Measurements from ENCODE around the gene GPR17.

GPR17 gene

DNA sequence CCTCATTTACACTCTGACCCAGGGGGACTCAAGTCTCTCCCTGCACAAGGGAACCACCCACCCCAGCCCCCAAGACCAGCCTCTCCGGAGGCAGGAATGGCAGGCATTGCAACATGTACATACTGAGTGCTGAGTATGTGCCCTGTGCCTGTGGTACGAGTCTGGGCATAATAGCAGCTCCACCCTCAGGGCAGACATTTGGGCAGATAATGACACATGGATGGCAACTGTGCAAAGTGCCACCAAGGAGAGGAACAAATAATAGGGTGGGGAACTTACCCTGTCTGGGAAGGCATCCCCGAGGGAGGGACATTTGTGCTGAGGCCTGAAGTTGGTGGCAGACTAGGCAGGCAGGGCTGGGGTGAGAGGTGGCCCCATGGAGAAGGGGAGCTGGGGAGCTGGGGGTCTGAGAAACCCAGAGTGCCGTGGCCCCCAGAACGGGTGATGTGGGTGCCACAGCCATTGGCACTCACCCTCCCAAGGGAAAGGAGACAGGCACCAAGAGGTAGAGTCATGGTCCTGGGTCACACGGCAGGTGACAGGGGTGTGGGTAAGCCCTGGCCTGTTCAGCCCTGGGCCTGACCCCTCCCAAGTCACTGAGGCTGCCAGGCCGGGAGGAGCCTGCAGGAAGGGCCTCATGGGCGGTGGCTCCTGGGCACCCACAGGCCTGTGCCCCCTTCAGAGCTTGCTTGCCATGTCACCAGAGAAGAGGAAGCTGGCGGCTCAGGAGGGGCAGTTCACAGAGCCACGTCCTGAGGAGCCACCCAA is 15.7 kb upstream of the GPR17 start:
- no peak for DNase-seq

- DNase-seq: no peak
Observed at GRCh38 chr2:127630864-127631540, 15.0 kb upstream of the GPR17 start.

- DNase-seq: no peak
Observed at GRCh38 chr2:127631541-127631996, 14.4 kb upstream of the GPR17 start.

GRCh38 chr2:127631997-127632581 is 13.9 kb upstream of the GPR17 start:
- DNase-seq: no peak

GRCh38 chr2:127632592-127633489 is 13.1 kb upstream of the GPR17 start:
- DNase-seq: no peak

- DNase-seq: no peak
Observed at GRCh38 chr2:127633556-127634065, 12.3 kb upstream of the GPR17 start.

DNA sequence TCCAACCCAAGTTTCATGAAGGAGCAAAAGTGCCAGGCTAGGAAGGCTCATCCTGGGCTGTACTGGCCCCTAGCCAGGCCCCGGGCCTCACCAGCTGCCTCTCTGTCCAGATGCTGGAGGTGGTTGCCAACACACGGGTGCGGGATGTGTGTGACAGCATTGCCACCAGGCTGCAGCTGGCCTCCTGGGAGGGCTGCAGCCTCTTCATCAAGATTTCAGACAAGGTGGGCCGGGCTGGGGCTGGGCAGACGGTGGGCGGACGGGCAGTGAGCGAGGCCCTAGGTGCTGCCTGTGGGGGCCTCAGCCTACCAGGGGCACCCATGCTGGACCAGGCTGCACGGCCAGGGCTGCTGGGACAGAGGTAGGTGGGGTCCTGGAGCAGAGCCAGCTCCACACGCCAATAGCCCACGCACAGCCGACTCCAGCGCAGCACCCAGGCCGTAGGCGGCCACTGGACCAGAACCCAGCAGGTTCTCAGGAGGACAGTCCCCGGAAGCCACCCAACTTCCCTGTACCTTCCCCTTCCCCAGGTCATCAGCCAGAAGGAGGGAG is 11.8 kb upstream of the GPR17 start:
- no peak for DNase-seq

DNA sequence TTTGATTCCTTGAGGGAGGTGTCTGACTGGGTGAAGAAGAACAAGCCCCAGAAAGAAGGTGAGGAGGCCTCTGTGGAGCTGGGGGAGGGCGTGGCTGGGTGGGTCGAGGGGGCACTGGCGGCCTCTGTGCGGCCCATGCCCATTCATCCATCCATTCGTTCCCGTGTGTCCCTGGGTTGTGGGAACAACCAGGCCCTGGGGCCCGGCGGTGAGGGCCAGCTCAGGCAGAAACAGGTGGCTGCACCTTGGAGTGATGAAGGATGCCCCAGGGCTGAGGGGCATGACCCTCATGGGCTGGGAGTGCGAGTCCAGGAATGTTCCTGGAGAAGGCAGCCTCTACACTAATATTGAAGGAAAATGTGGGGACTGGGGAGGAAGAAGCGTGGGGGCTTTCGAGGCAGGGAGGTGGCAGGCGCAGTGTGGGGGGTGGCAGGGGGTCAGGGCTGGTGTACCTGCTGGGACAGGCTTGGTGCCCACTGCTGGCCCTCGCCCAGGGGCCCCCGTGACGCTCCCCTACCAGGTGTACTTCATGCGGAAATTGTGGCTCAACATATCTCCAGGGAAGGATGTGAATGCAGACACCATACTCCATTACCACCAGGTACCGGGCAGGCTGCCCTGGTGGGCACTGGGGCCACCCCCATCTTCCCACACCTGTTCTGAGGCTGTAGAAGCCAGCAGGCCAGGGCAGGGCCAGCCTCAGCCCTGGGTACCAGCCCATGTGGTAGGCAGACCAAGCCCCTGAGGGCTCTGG is 11.2 kb upstream of the GPR17 start:
- no peak for DNase-seq

DNA sequence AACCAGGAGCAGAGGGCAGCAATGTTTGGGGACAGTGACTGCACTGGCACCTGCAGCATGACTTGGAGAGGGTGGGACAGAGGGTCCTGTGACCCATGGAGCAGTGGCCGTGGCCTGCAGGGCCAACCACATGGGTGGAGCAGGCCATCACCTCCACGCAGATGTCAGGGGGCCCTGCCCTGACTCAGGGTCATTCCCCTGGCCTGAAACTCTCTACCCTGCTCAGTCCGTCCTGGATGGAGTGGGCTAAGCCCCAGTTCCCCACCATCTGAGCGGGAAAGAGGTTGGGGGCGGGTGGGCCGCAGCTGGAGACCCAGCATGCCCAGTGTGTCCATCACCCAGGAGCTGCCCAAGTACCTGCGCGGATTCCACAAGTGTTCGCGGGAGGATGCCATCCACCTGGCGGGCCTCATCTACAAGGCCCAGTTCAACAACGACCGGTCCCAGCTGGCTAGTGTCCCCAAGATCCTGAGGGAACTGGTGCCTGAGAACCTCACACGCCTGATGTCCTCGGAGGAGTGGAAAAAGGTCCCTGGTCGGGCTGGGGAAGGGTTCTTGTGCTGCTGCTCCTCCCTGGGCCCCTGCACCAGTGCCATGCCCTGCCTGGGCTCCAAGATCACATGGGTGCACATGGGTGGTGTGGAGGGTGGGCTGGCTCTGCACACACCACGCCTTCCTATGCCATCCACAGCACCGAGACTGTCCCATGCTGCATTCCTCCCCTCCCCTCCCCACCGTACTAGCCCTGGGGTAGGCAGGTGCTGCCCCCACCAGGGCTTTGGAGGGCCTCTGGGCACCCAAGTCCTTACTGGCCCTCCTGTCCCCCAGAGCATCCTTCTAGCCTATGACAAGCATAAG is 10.3 kb upstream of the GPR17 start:
- no peak for DNase-seq

DNA sequence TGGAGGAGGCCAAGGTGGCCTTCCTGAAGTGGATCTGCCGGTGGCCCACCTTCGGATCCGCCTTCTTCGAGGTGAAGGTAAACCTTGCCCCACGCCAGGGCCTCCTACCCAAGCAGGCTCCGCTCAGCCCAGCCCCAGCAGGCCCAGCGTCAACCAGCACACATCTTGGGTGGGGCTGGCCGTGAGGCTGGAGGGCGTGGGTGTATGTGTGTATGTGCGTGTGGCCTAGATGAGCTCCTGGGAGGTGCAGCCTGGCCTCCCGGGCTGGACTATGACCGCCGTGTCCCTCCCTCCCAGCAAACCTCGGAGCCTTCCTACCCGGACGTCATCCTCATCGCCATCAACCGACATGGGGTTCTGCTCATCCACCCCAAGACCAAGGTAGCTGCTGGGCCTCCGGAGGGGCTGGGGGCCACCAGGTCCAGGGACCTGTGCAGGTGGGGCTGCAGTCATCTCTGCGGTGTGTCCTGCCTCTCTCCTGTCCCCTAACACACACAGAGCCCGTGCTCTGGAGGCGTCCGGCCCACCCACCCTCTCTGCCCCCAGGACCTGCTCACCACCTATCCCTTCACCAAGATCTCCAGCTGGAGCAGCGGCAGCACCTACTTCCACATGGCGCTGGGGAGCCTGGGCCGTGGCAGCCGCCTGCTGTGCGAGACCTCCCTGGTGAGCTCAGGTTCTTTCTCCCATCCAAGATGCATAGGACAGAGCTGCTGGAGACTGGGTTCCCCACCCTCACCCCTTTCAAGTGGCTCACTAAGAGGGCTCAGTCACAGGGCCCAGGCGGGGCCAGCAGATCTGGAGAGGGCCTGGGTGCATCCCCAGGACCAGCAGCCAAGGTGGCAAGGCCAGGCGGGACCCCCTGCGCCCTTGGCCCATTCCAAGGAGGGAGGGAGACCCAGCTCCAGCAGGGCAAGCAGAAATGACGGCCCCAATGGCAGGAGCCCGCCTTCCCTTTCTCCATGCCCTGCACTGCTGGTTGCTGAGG is 9.4 kb upstream of the GPR17 start:
- no peak for DNase-seq

DNA sequence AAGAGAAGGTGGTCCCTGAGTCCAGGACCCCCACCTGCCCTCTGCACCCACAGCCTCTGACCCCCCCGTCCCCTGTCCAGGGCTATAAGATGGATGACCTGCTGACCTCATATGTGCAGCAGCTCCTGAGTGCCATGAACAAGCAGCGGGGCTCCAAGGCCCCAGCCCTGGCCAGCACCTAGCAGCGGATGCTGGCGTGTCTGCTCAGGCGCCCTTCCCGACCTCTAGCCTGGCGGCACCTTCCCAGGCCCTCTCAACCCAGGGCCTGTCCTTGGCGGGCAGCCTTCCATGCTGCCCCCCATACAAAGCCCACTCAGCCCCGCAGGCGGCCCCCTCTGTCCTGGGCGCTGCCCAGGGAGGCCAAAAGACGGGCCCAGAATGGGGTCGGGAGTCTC is 8.7 kb upstream of the GPR17 start:
- DNase-seq: no peak

DNA sequence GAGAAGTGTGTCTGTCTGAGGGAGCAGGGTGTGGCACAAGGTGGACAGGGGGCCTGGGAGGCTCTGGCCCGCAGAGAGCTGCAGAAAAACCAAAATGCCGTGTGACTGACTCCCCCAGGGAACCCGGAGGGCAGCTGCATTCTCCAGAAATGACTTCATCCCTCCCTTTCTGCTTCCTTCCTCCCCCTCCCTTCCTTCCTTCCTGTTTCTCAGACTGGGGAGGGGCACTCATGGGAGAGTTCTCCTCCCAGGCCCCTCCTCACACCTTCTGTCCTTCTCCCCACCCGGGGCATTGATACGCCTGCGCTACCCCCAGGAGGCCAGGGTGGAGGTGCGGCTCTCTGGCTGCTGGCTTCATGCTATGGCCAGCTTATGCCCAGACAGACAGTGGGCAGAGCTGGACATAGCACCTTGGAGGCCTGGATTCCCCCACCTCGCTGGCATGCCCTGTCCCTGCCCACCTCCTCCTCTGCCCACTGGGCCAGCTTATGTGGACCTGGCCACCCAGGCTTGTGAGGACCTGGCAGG is 8.2 kb upstream of the GPR17 start:
- DNase-seq: no peak

- no peak for DNase-seq
Observed at GRCh38 chr2:127638361-127639110, 7.4 kb upstream of the GPR17 start.

- DNase-seq: no peak
Observed at GRCh38 chr2:127639111-127639474, 6.9 kb upstream of the GPR17 start.

DNA sequence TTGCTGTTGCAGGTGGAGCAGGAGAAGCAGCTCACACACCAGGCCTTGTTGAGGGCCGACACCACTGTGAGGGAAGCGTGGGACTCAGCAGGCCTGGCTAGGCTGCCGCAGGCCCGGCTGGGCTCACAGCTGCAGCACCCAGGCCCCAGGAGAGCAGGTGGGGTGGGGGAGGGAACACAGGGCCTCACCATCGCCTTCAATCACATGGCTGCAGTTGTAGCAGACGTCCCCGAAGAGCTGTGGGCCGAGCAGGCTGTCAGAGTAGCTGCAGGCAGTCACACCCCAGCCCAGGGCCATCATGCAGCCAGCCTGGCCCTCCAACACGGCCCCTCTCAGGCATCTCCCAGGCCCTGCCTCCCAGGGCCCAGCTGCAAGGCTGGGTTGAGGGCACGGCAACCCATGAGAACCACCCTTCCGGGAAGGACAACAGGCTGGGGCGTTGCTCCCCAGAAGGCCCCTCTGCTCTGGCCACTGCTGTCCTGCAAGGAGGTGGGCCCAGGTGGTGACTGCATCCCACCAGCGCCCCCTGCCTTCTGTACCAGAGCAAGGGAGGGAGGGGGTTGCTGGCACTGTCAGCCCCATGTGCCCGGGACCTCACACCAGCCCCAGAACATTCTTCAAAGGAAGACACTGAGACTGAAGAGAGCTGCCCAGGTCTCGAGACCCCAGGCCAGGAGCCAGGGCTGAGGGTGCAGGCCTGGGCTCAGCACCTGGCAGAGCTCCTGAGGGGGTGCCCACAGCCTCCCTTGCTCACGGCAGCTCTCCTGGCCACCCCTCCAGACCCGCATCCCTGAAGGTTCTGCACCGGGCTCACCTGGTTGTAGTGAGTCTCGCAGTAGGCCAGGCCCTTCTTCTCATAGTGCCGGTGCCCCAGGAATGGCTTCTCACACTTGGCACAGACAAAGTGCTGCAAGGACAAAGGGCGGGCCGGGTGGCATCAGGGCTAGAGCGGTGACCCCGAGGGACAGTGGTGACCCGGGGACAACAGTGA is 5.6 kb upstream of the GPR17 start:
- no peak for DNase-seq

- DNase-seq: no peak
Observed at GRCh38 chr2:127641133-127641532, 4.8 kb upstream of the GPR17 start.

DNA sequence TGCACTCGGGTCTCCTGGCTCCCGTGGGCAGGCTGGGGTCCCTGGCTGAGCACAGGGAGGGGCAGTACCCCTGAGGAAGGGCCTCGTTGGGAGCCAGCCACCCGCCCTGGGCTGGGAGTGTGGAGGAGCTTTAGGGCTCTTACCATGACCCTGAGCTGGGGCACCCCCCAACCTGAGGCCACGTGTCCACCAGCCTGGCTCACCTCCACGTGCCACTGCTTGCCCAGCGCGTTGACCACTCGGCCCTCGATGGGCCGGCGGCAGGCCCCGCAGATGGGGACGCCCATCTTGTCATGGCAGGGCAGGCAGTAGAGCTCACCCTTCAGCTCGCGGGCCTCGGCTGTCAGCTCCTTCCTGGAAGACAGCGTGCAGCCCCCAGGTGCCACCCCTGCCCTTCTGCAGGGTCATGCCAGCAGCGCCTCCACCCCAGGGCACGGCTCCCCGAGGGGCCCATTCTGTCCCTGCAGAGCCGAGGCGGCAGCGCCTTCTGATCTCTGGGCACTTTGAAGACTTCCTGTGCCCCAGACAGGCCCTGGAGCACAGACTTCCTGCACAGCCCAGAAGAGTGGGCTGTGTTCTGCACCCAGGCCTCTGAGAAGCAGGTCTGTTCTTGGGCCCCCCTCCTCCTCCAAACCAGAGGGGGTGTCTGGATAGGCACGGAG is 4.0 kb upstream of the GPR17 start:
- peak; percentile 58 for DNase-seq
